ENCODE results near the gene DMRT1.

DMRT1 gene

DNA sequence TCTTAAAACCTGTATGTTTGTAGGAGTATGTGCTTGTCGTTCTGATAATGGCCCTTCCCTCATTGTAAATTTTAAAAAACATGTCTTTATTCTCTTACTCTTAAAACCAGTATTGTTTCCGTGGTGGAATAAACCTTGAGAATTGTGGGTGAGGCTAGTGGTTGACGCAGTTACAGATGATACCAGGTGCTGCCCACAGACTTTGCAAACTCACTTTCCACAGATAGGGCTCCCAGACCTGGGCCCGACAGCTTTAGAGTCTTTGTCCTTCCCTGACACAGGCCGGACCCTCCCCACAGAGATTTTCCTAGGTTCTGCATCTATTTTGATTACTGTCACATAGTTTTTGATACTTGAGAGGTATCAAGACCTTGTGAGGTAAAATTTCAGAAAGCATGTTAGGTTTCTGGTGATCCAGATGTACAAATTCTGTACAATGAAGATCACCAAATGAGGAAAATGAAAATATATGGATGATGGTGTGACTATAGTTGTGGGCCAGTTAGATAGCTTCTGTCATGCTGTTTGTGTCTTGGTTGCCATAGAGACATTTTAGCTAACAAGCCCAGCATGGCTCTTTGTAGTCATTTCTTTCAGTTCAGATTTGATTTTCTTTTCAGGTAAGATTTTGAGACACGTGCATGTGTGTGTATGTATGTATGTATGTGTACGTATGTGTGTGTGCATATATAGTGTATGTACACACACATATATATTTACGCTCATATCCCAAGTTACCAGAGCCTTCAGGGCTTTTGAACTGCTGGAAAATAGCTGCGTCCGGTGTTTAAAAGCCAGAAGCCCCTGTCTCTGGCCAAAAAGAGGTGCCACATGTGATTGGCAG lies 33.8 kb downstream of the DMRT1 start:
- FAIRE-seq (no peak), DNase-seq (ENCODE audit: insufficient read length) (no peak)
- TF ChIP-seq TAF1 (IDR thresholded peaks at IDR 0.05; ENCODE audit: borderline replicate concordance, low read depth, low read length) (no peak), POLR2AphosphoS5 (IDR thresholded peaks at IDR 0.05; ENCODE audit: low read depth, low read length) (no peak), POLR2A (IDR thresholded peaks at IDR 0.05; ENCODE audit: low read depth, low read length) (no peak)

DNA sequence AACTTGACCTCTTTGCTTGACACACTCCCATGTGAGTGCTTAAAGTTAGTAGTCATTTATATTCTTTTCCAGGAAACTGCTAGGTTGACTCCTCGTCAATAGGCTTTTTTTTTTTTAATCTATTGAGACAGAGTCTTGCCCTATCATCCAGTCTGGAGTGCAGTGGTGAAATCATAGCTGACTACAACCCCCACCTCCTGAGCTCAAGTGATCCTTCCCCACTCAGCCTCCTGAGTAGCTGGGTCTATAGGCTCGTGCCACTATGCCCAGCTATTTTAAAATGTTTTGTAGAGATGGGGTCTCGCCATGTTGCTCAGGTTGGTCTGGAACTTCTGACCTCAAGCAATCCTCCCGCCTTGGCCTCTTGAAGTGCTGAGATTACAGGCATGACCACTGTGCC lies 34.9 kb downstream of the DMRT1 start:
- FAIRE-seq = no peak
- no peak for DNase-seq (ENCODE audit: insufficient read length)
- no peak for TF ChIP-seq POLR2AphosphoS5 (IDR thresholded peaks at IDR 0.05; ENCODE audit: low read depth, low read length)
- no peak for TF ChIP-seq POLR2A (IDR thresholded peaks at IDR 0.05; ENCODE audit: low read depth, low read length)
- no peak for TF ChIP-seq TAF1 (IDR thresholded peaks at IDR 0.05; ENCODE audit: borderline replicate concordance, low read depth, low read length)

DNA sequence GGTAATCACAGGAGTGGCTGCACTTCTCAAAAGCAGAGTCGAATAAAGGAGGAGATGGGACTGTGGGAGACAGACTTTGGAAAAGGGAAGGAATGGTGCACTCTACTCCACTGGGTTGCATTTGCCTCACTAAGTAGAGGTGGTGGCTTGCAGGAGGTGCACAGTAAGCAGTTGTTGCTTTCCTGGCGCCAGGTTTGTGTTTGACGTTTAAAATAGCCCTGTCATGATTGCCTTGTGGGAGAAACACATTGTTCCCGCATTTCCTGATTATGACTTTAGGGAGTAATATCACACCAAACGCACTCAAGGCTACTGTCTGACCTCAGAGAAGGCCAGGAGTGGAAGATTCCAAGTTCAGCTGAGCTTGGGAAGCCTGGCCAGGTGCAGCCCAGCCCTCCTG lies 36.7 kb downstream of the DMRT1 start:
- no peak for TF ChIP-seq POLR2A (IDR thresholded peaks at IDR 0.05; ENCODE audit: low read depth, low read length)
- TF ChIP-seq TAF1 (IDR thresholded peaks at IDR 0.05; ENCODE audit: borderline replicate concordance, low read depth, low read length) = no peak
- no peak for TF ChIP-seq POLR2AphosphoS5 (IDR thresholded peaks at IDR 0.05; ENCODE audit: low read depth, low read length)
- no peak for FAIRE-seq
- no peak for DNase-seq (ENCODE audit: insufficient read length)

DNA sequence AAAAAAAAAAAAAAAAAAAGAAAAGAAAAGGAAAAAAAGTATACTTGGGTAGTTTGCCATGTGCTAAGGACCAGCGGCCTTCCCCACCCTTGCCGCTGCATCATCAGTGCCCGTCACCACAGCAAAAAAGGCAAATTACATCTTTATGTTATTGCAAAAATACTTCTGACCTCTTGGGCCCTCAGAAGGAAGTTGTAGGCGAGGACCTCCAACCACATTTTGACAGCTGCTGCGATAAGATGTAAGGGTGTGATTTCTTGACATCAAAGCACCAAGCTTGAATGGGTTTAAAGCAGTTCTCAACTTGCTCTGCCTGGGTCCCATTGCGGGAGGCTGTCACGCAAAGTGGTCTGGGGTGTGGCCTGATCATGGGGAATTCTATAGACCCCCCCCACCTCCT lies 39.2 kb downstream of the DMRT1 start:
- TF ChIP-seq TAF1 (IDR thresholded peaks at IDR 0.05; ENCODE audit: borderline replicate concordance, low read depth, low read length) = no peak
- no peak for TF ChIP-seq POLR2AphosphoS5 (IDR thresholded peaks at IDR 0.05; ENCODE audit: low read depth, low read length)
- no peak for TF ChIP-seq POLR2A (IDR thresholded peaks at IDR 0.05; ENCODE audit: low read depth, low read length)
- DNase-seq (ENCODE audit: insufficient read length) (no peak), FAIRE-seq (no peak)

DNA sequence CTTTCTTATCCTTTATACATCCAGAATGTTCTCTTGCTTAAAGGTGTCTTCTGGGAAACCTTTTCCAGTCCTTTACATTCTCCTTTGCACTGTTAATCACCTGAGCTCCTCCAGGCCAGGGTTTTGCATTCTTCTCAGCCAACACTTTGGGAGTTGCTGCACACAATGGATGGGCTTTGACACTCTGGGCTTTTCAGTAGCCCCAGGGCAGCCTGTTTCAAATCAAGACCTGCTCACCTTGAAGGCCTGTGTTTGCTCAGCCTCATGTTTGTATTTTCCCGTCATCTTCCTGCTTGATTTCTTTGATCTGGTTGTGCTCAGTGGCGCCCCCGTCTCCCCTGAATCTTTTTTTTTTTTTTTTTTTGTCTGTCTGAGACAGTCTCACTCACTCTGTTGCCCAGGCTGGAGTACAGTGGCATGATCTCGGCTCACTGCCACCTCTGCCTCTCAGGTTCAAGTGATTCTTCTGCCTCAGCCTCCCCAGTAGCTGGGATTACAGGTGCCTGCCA lies 41.0 kb downstream of the DMRT1 start:
- TF ChIP-seq POLR2A (IDR thresholded peaks at IDR 0.05; ENCODE audit: low read depth, low read length) (no peak), POLR2AphosphoS5 (IDR thresholded peaks at IDR 0.05; ENCODE audit: low read depth, low read length) (no peak), TAF1 (IDR thresholded peaks at IDR 0.05; ENCODE audit: borderline replicate concordance, low read depth, low read length) (no peak)
- DNase-seq (ENCODE audit: insufficient read length) = no peak
- FAIRE-seq = no peak

DNA sequence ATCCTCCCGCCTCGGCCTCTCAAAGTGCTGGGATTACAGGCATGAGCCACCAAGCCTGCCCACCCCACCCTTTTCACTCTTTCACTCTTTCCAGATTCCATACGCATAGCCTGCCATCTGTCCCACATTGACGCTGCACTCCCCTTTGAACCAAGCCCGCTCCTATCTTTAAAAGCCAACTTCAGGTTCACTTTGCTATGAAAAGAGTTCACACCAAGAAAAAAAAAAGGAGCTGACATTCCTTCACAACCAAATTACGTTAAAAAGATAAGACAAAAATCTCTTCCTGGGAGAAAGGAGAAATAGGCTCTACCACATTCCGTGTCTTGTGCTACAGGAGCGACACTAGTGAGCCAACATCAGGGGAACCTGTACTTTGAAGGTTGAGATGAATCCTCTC lies 41.5 kb downstream of the DMRT1 start:
- no peak for FAIRE-seq
- DNase-seq (ENCODE audit: insufficient read length) = no peak
- TF ChIP-seq POLR2AphosphoS5 (IDR thresholded peaks at IDR 0.05; ENCODE audit: low read depth, low read length) (no peak), TAF1 (IDR thresholded peaks at IDR 0.05; ENCODE audit: borderline replicate concordance, low read depth, low read length) (no peak), POLR2A (IDR thresholded peaks at IDR 0.05; ENCODE audit: low read depth, low read length) (no peak)

DNA sequence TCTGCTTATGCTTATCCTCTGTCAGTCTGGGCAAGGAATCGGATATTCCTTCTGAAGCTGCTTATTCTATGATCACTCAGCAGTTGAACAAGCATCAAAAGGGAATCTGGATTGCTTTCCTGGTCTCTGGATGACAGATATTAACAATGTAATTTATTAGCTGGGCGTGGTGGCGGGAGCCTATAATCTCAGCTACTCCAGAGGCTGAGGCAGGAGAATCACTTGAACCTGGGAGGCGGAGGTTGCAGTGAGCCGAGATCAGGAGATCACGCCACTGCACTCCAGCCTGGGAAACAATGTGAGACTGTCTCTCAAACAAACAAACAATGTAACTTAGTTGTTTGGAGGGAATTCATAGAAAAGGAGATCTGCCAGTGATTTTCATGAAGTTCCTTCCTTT lies 45.4 kb downstream of the DMRT1 start:
- FAIRE-seq = no peak
- TF ChIP-seq POLR2A (IDR thresholded peaks at IDR 0.05; ENCODE audit: low read depth, low read length) (no peak), POLR2AphosphoS5 (IDR thresholded peaks at IDR 0.05; ENCODE audit: low read depth, low read length) (no peak), TAF1 (IDR thresholded peaks at IDR 0.05; ENCODE audit: borderline replicate concordance, low read depth, low read length) (no peak)

DNA sequence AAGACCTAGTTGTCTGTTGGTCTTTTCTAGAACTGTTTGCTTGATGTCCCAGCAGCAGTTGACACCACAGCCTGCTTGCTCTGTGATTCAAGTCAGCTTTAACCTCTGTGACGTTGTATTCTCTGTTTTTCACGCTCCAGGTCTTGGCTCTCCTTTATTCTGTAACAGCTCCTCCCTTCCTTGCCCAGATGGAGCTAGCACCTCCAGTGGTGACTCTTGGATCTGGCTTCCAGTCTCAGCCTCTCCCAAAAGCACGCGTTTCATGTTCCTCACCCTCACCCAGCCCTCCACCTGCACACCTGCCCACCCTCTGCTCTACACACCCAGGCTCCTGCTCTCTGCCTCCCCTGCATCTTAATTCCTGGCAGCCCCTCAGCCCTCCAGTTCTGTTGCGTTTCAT lies 50.6 kb downstream of the DMRT1 start:
- TF ChIP-seq TAF1 (IDR thresholded peaks at IDR 0.05; ENCODE audit: borderline replicate concordance, low read depth, low read length) = no peak
- TF ChIP-seq POLR2AphosphoS5 (IDR thresholded peaks at IDR 0.05; ENCODE audit: low read depth, low read length) = no peak
- no peak for TF ChIP-seq POLR2A (IDR thresholded peaks at IDR 0.05; ENCODE audit: low read depth, low read length)
- no peak for DNase-seq (ENCODE audit: insufficient read length)
- FAIRE-seq = no peak

More for the DNA sequence above, 45.4 kb downstream of the DMRT1 start:
- no peak for DNase-seq (ENCODE audit: insufficient read length)

DNA sequence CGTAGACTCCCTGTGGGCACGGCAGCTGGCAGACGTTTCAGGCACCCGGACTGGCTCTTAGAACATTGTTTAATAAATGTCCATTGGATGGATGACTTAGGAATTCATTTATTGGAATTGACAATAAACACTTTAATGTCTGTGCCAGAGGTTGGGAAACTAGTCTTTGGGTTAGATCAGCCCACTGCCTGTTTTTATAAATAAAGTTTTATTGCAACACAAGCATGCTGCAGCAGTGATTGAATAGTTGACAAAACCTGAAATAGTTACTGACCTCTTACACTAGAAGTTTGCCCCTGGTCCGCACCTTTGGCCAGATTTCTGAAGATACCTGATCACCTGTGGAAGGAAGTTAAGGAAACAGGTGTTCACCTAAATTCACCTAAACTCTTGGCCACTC lies 51.6 kb downstream of the DMRT1 start:
- DNase-seq (ENCODE audit: insufficient read length) = no peak
- TF ChIP-seq POLR2AphosphoS5 (IDR thresholded peaks at IDR 0.05; ENCODE audit: low read depth, low read length) (no peak), POLR2A (IDR thresholded peaks at IDR 0.05; ENCODE audit: low read depth, low read length) (no peak)
- FAIRE-seq = no peak

DNA sequence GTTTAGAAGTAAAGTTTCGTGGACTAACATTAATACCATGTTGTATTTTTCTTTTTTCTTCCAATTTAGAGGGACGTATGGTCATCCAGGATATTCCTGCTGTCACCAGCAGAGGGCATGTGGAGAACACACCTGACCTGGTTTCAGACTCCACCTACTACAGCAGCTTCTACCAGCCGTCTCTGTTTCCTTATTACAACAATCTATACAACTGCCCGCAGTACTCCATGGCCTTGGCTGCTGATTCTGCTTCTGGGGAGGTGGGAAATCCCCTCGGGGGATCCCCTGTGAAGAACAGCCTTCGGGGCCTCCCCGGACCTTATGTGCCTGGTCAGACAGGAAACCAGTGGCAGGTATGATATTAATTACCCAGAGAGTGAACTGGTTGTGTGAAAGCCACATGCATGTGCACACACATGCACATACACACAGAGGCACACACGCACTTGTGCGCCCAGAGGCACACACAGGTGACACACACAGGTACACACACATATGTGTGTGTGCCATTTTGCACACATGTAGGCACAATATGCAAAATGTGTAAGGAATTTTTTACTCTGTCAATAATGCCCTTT lies 52.4 kb downstream of the DMRT1 start:
- DNase-seq (ENCODE audit: insufficient read length) = peak; percentile 61
- no peak for TF ChIP-seq TAF1 (IDR thresholded peaks at IDR 0.05; ENCODE audit: borderline replicate concordance, low read depth, low read length)
- TF ChIP-seq POLR2A (IDR thresholded peaks at IDR 0.05; ENCODE audit: low read depth, low read length) = no peak
- no peak for TF ChIP-seq POLR2AphosphoS5 (IDR thresholded peaks at IDR 0.05; ENCODE audit: low read depth, low read length)
- FAIRE-seq = peak; percentile 98

DNA sequence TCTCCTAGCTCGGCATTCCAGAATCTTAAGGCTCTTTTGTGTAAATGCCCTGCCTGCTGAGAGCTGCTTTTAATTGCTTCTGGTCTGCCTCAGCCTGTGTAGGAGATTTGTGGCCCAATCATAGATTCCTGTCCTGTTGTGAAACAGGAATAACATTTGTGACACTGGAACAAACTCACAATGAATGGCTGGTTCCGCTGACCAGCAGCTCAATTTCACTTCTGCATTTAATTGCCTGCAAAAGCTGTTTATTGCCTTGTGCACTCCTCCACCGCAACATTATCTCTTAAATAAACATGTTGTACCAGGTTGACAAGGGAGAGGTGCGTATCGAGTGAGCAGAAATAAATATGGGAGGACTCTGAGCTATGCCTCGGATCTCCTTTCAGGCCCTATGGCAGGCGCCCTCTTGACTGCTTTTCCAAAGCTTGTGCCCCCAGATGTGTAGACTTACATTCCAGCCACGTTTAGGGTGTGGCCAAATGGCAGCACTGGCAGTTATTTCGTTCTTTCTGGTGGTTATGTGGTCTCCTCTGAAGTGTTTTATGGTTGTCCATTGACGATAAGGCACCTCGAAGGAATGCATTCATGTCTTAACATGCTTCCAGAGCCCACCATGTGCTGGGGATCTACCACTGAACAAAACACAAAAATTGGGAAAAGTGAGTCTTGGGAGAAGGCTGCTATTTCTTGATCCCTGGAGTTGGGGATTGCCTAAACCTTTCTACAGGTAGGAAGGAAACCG lies 58.1 kb downstream of the DMRT1 start:
- TF ChIP-seq POLR2A (IDR thresholded peaks at IDR 0.05; ENCODE audit: low read depth, low read length) = no peak
- no peak for TF ChIP-seq TAF1 (IDR thresholded peaks at IDR 0.05; ENCODE audit: borderline replicate concordance, low read depth, low read length)
- TF ChIP-seq POLR2AphosphoS5 (IDR thresholded peaks at IDR 0.05; ENCODE audit: low read depth, low read length) = no peak
- DNase-seq (ENCODE audit: insufficient read length) (no peak), FAIRE-seq (peak; percentile 70)

All from GM12892 (cell line).